Left forelimb (tissue), 1 donor: ENCODE data around the gene POU2AF1.
A peak's percentile ranks its signal among the peaks of the same experiment; 100 is the strongest.

Experiments
- DNase-seq: peaks from one replicate; pipeline ENCODE4 v3.0.0-alpha.2; 2018; ENCODE audit warnings: low spot score

POU2AF1 gene

GRCh38 chr11:111360150-111361043 is 18.7 kb downstream of the POU2AF1 start:
- DNase-seq = no peak

- DNase-seq = no peak
Observed at GRCh38 chr11:111359223-111360149, 19.6 kb downstream of the POU2AF1 start.

- DNase-seq = no peak
Observed at GRCh38 chr11:111358038-111359001, 20.8 kb downstream of the POU2AF1 start.

DNA sequence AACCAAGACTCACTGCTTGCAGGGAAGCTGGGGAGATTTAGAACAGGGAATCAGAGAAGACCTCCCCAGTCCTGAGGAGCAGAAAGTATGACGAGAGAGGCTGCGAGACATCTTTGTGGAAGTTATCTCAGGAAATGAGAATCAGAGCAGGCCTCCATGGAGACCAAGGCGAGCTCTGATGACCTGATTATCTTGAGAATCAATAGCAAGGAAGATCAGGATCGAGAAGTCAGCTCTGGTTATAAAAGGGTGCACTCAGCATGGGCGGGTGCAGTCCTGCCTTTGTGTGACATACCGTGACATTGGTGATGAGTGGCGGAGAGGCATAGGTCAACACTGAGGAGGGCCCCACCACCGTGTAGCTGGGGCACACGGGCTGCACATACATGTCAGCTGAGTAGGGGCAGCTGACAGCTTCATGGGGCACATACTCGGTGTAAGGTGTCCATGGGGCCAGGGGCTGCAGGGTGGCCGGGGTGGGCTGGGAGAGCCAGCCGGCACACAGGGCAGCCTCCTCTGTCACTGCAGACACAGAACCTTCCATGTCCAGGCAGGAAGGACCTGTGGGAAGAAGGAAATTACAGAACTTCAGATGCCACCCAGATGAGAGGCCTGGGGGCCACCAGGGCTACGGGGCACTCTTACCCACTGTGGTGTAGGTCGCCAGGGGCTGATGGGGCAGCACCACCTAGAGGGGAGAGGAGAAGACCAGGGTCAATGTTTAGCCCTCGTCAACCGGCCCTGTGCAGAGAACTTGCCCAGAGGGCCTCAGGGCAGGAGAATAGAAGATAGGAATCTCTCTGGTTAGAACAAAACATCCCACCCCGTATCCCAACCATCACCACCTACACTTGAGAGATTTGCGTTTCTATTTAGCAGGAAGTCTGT is 21.7 kb downstream of the POU2AF1 start:
- no peak for DNase-seq

GRCh38 chr11:111356660-111357048 is 22.4 kb downstream of the POU2AF1 start:
- DNase-seq = no peak

- no peak for DNase-seq
Observed at GRCh38 chr11:111355956-111356659, 23.0 kb downstream of the POU2AF1 start.

DNA sequence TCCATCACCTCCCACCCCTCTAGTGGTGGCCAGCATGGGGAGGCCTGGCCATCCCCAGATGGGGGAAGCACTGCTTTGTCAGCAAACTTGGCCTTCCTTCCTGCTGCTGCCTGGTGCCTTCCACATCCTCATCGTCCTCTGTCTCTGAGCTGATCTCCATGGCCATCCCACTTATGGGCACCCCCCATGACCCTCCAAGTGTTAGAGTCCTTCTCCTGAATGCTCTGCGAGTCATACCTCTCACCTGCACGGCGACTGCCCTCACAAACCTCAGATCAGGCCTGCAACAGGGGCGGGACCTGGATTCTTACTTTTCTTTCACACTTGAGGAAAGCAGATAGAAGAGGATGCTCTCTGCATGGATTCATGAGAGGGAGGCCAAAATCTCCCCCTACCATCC is 24.0 kb downstream of the POU2AF1 start:
- DNase-seq = no peak

GRCh38 chr11:111354601-111354891 is 24.5 kb downstream of the POU2AF1 start:
- DNase-seq = no peak

- DNase-seq = no peak
Observed at GRCh38 chr11:111353776-111354600, 25.1 kb downstream of the POU2AF1 start.

- no peak for DNase-seq
Observed at GRCh38 chr11:111352935-111353710, 26.0 kb downstream of the POU2AF1 start.

DNA sequence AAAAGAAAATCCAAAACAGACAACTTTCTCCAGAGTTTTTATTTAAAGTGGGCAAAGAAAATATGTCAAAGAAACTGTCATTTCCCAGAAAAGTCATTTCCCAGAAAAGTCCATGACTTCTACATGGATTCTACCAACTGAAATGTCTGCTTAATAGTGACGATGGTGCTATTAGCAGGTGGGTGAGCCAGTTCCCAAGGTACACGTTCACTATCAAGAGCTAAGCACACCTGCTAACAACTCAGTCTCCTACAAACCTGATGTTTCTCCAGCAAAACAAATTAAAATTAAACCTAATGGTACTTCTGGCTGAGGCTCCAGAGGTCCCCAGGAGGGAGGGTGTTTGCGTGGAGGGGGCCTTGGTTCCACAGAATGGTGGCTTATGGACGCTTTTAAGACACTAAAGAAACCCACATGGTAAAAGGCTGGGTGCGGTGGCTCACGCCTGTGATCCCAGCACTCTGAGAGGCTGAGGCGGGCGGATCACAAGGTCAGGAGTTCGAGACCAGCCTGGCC is 26.8 kb downstream of the POU2AF1 start:
- DNase-seq = no peak

- no peak for DNase-seq
Observed at GRCh38 chr11:111351374-111352055, 27.6 kb downstream of the POU2AF1 start.

- no peak for DNase-seq
Observed at GRCh38 chr11:111350811-111351210, 28.3 kb downstream of the POU2AF1 start.

GRCh38 chr11:111349191-111349695 is 29.8 kb downstream of the POU2AF1 start:
- no peak for DNase-seq

- DNase-seq = no peak
Observed at GRCh38 chr11:111348147-111348546, 30.9 kb downstream of the POU2AF1 start.

DNA sequence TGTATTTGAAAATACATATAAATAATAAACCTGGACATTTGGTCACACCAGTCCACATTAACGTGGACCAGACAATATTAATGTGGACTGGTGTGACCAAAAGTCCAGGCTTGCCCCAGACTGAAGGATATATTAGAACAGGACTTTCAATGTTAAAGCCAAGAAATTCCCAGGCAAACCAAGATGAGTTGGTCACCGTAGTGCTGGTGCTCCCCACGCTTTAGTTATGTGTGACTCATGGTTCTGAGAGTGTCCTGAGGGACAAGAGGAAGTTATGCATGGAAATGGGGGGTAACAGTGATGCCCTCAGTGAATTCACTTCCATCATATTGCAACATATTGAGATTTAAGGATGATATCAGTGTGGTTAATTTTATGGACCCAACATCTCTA is 31.4 kb downstream of the POU2AF1 start:
- DNase-seq = no peak

GRCh38 chr11:111347002-111347722 is 31.9 kb downstream of the POU2AF1 start:
- DNase-seq = peak; percentile 15
